ENCODE data around the gene ENO3. TPM values are rescaled to one million over a fixed set of nuclear protein-coding genes. Genes with fewer than 3 reads are reported as not detected.

Gene ENO3
- total RNA-seq, 4 donors from 2014 or later: 2.8 to 3.7 (median 3.6) TPM; not detected in 1

GRCh38 chr17:4958102-4958501 lies 7.2 kb downstream of the ENO3 start:
- Histone ChIP-seq H3K4me3 (no peak overlapping the region), H3K9me3 (no peaks in the 10 kb centered on the region), H3K36me3 (no peaks in the 10 kb centered on the region), H3K4me1 (no peaks in the 10 kb centered on the region), H3K27me3 (no peaks in the 10 kb centered on the region), H3K27ac (no peak overlapping the region)
- TF ChIP-seq POLR2A (IDR thresholded peaks at IDR 0.05): no peak
- TF ChIP-seq CTCF (IDR thresholded peaks at IDR 0.05): no peak
- no peak for DNase-seq
- intact Hi-C loops (cut with DNase I; ENCODE audit: low total_unique reads): no loop called here

DNA sequence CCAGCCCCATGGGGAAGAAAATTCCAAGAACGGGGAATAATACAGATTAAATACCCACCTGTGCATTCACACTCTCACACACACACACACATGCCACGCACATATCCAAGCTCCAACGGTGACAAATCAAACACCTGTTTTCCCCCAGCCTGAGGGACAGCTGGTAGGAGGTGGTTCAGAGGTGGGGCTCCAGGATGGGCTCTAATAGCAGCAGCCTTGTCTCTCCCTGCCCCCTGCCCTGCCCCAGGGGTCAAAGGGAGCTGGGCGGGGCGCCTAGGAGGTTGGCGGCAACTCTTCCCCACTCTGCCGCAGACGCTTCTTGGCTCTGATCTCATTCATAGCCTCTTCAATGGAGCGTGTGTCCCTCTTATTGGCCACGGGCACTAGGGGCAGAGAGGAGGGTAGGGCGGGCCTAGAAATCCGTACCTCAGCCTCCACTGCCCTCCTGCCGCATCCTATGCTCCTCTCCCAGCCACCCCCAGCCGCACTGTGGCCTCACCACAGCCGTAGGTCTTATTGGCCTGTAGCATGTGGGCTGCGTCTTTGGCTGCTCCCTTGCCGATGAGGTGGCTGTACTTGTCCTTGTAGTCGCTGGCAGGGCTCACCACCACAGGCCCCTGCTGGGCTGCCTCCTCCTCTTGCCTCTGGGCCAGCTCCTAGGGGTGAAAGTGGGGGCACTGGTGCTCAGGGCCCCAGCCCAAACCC lies 8.5 kb downstream of the ENO3 start:
- no peaks in the 10 kb centered on the region for H3K27me3 ChIP-seq
- no peak overlapping the region for H3K4me3 ChIP-seq
- no peak for DNase-seq
- no peaks in the 10 kb centered on the region for H3K9me3 ChIP-seq
- intact Hi-C loops (cut with DNase I; ENCODE audit: low total_unique reads): no loop called here
- no peak for TF ChIP-seq CTCF (IDR thresholded peaks at IDR 0.05)
- no peak overlapping the region for H3K27ac ChIP-seq
- H3K36me3 ChIP-seq: no peaks in the 10 kb centered on the region
- H3K4me1 ChIP-seq: no peaks in the 10 kb centered on the region

- H3K27me3 ChIP-seq: no peaks in the 10 kb centered on the region
- no peak for DNase-seq
- H3K9me3 ChIP-seq: no peaks in the 10 kb centered on the region
- H3K36me3 ChIP-seq: no peaks in the 10 kb centered on the region
- no peak overlapping the region for H3K4me3 ChIP-seq
- no peak for TF ChIP-seq POLR2A (IDR thresholded peaks at IDR 0.05)
- no peak for TF ChIP-seq CTCF (IDR thresholded peaks at IDR 0.05)
- intact Hi-C loops (cut with DNase I; ENCODE audit: low total_unique reads): no loop called here
- H3K4me1 ChIP-seq: no peaks in the 10 kb centered on the region
- H3K27ac ChIP-seq: no peak overlapping the region
Observed at GRCh38 chr17:4960279-4960922, 9.5 kb downstream of the ENO3 start.

DNA sequence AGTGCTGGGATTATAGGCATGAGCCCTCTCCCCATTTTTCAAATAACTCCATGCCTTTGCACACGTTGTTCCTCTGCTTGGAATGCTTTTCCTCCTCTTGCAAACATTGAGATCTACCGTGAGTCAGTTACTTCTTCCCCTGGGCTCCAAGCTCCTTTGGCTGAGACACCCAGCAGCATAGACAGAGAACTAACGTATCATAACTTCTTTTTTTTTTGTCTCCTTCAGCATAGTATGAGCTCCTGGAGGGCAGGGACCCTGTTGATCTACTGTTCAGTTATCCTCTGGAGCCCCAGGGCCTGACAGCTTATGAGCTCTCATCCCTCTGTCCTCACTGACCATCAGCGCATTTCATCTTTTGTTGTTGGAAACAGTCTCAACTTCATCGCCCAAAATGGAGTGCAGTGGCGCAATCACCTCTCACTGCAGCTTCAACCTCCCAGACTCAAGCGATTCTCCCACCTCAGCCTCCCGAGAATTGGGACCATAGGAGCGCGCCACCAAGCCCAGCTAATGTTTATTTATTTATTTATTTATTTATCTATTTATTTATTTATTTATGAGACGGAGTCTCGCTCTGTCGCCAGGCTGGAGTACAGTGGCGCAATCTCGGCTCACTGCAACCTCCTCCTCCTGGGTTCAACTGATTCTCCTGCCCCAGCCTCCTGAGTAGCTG lies 14.5 kb downstream of the ENO3 start:
- Histone ChIP-seq H3K4me3 (no peak overlapping the region), H3K9me3 (no peaks in the 10 kb centered on the region), H3K36me3 (no peaks in the 10 kb centered on the region), H3K27me3 (no peaks in the 10 kb centered on the region), H3K27ac (no peak overlapping the region), H3K4me1 (peaks cover 7 to 9% of the 10 kb centered on the region in 2 donors)
- TF ChIP-seq POLR2A (IDR thresholded peaks at IDR 0.05): no peak
- TF ChIP-seq CTCF (IDR thresholded peaks at IDR 0.05): no peak
- DNase-seq: no peak
- intact Hi-C loops (cut with DNase I; ENCODE audit: low total_unique reads): no loop called here
